HepG2 (cell line): ENCODE data around the gene FZD8. TPM values are rescaled to one million over a fixed set of nuclear protein-coding genes. Genes with fewer than 3 reads are reported as not detected.

Experiments used
- CCDC6 ChIP-seq: sonication (generic); formaldehyde crosslinking; IDR thresholded peaks from 2 replicates; pipeline ENCODE4 v1.8.1; 2022; ENCODE audit warnings: mild to moderate bottlenecking, missing genetic modification reagents, moderate library complexity
- DMAP1 ChIP-seq: IDR thresholded peaks from 2 replicates; pipeline ENCODE4 v1.6.1; 2016
- FOSL2 ChIP-seq: sonication (generic); formaldehyde crosslinking; IDR thresholded peaks from 2 replicates; pipeline ENCODE4 v1.4.0; 2020; ENCODE audit warnings: missing genetic modification reagents
- GABPA ChIP-seq, 2 experiments: IDR thresholded peaks; 2 replicates each; pipeline ENCODE4 v1.6.1; 2011 to 2016; ENCODE audit warnings: low read depth in 2 of 2, low read length in 1 of 2, missing biosample characterization in 1 of 2, missing genetic modification characterization in 1 of 2
- GATAD1 ChIP-seq: IDR thresholded peaks from 2 replicates; pipeline ENCODE4 v1.6.1; 2016; ENCODE audit warnings: missing genetic modification reagents, missing compliant biosample characterization
- HOXA3 ChIP-seq: sonication (generic); formaldehyde crosslinking; IDR thresholded peaks from 2 replicates; pipeline ENCODE4 v1.5.0; 2020; ENCODE audit warnings: missing genetic modification reagents
- KDM6A ChIP-seq: IDR thresholded peaks from 2 replicates; pipeline ENCODE4 v1.6.1; 2016; ENCODE audit warnings: low read depth
- MBD4 ChIP-seq: IDR thresholded peaks from 2 replicates; pipeline ENCODE4 v1.6.1; 2012; ENCODE audit warnings: low read length, inconsistent platforms, borderline replicate concordance
- NCOA1 ChIP-seq: sonication (generic); formaldehyde crosslinking; IDR thresholded peaks from 2 replicates; pipeline ENCODE4 v1.9.0; 2021; ENCODE audit warnings: missing genetic modification reagents
- NFE2L2 ChIP-seq: fragments of 150-350 bp; IDR thresholded peaks from 2 replicates; pipeline ENCODE4 v1.6.1; 2014; ENCODE audit warnings: low read length
- NR1H2 ChIP-seq: sonication (generic); formaldehyde crosslinking; IDR thresholded peaks from 2 replicates; pipeline ENCODE4 v1.8.1; 2022; ENCODE audit warnings: low read depth, missing genetic modification reagents, borderline replicate concordance
- TEAD2 ChIP-seq: sonication (generic); formaldehyde crosslinking; IDR thresholded peaks from 2 replicates; pipeline ENCODE4 v1.9.0; 2021; ENCODE audit warnings: missing genetic modification reagents
- ZBTB38 ChIP-seq: sonication (generic); formaldehyde crosslinking; IDR thresholded peaks from 2 replicates; pipeline ENCODE4 v1.5.1; 2020; ENCODE audit warnings: mild to moderate bottlenecking, missing genetic modification reagents
- ZNF136 ChIP-seq: sonication (generic); formaldehyde crosslinking; IDR thresholded peaks from 2 replicates; pipeline ENCODE4 v1.8.1; 2022; ENCODE audit warnings: low read depth, mild to moderate bottlenecking, moderate library complexity, missing genetic modification reagents
- ZNF230 ChIP-seq: sonication (generic); formaldehyde crosslinking; IDR thresholded peaks from 2 replicates; pipeline ENCODE4 v1.4.0; 2020; ENCODE audit warnings: mild to moderate bottlenecking, missing genetic modification reagents
- ZNF296 ChIP-seq: sonication (generic); formaldehyde crosslinking; conservative IDR thresholded peaks from 2 replicates; pipeline ENCODE4 v1.5.0; 2020; ENCODE audit warnings: mild to moderate bottlenecking, missing genetic modification reagents
- ZNF317 ChIP-seq: sonication (generic); formaldehyde crosslinking; IDR thresholded peaks from 2 replicates; pipeline ENCODE4 v1.5.0; 2020; ENCODE audit warnings: mild to moderate bottlenecking, missing genetic modification reagents
- ZNF670 ChIP-seq: sonication (generic); formaldehyde crosslinking; IDR thresholded peaks from 2 replicates; pipeline ENCODE4 v1.8.0; 2022; ENCODE audit warnings: mild to moderate bottlenecking, missing genetic modification reagents, borderline replicate concordance
- polyA plus RNA-seq, 8 experiments: library from polyadenylated mRNA; depleted of rRNA in 3 of 8; stranded (reverse) in 7 of 8; unstranded in 1 of 8; fragments of >200 nt; fragmentation: Illumina TruSeq in 4 of 8; extraction: Trizol in 4 of 8; gene quantifications; 2 replicates each; pipeline versions ENCODE4 v1.2.1 to v1.2.3, GENCODE V29; 2011 to 2016; ENCODE audit warnings: low read depth in 4 of 8, missing spikeins in 1 of 8, mixed read lengths in 1 of 8; ENCODE audit not compliant: insufficient read depth in 1 of 8
- total RNA-seq, 5 experiments: library from RNA; depleted of rRNA; stranded (reverse); fragments of >200 nt; fragmentation: Illumina TruSeq; extraction: Trizol; gene quantifications; 2 replicates each; pipeline ENCODE4 v1.2.3, GENCODE V29; 2016; ENCODE audit warnings: low read depth in 1 of 5
- TF ChIP-seq, protein P1 (sequence below): IDR thresholded peaks from 2 replicates; pipeline ENCODE4 v1.6.1; 2016; ENCODE audit warnings: low read depth, missing genetic modification reagents, missing compliant biosample characterization
- TF ChIP-seq, protein P2 (sequence below): sonication (generic); formaldehyde crosslinking; IDR thresholded peaks from 2 replicates; pipeline ENCODE4 v1.4.0; 2020; ENCODE audit warnings: low read depth, mild to moderate bottlenecking, missing genetic modification reagents
- TF ChIP-seq, protein P3 (sequence below): sonication (generic); formaldehyde crosslinking; IDR thresholded peaks from 2 replicates; pipeline ENCODE4 v1.4.0; 2020; ENCODE audit warnings: mild to moderate bottlenecking, low read depth, missing genetic modification reagents
- TF ChIP-seq, protein P4 (sequence below): sonication (generic); formaldehyde crosslinking; IDR thresholded peaks from 2 replicates; pipeline ENCODE4 v1.5.0; 2020; ENCODE audit warnings: mild to moderate bottlenecking, low read depth, missing genetic modification reagents, borderline replicate concordance
- TF ChIP-seq, protein P5 (sequence below): conservative IDR thresholded peaks from 2 replicates; pipeline ENCODE4 v1.6.1; 2018; ENCODE audit warnings: missing genetic modification reagents

The FZD8 gene
- total and polyA plus RNA-seq, 2 of the 13 experiments (the other 11 are each of a cell fraction or from before 2014, with no cell fraction given) = 0.05 to 0.07 TPM

DNA sequence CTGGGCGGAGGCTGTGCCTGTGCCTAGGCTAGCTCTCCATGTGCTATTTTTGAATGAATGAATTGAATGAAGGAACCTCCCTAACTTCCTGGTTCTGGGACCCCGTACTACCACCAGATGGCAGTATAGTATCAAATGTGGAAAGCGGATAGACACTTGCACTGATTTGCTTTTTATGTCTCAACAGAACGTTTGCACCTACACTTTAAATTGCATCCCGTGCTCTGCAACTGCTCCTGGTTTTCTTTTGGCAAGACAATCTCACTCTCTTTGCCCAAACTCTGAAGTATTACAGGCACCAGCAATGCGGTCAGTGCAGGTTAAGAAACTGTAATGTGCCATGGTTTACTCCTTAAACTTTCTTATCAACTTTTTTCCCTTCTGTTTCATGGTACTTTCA, 6.5 kb downstream of the FZD8 start (continued):
- TF ChIP-seq, protein P1, sequence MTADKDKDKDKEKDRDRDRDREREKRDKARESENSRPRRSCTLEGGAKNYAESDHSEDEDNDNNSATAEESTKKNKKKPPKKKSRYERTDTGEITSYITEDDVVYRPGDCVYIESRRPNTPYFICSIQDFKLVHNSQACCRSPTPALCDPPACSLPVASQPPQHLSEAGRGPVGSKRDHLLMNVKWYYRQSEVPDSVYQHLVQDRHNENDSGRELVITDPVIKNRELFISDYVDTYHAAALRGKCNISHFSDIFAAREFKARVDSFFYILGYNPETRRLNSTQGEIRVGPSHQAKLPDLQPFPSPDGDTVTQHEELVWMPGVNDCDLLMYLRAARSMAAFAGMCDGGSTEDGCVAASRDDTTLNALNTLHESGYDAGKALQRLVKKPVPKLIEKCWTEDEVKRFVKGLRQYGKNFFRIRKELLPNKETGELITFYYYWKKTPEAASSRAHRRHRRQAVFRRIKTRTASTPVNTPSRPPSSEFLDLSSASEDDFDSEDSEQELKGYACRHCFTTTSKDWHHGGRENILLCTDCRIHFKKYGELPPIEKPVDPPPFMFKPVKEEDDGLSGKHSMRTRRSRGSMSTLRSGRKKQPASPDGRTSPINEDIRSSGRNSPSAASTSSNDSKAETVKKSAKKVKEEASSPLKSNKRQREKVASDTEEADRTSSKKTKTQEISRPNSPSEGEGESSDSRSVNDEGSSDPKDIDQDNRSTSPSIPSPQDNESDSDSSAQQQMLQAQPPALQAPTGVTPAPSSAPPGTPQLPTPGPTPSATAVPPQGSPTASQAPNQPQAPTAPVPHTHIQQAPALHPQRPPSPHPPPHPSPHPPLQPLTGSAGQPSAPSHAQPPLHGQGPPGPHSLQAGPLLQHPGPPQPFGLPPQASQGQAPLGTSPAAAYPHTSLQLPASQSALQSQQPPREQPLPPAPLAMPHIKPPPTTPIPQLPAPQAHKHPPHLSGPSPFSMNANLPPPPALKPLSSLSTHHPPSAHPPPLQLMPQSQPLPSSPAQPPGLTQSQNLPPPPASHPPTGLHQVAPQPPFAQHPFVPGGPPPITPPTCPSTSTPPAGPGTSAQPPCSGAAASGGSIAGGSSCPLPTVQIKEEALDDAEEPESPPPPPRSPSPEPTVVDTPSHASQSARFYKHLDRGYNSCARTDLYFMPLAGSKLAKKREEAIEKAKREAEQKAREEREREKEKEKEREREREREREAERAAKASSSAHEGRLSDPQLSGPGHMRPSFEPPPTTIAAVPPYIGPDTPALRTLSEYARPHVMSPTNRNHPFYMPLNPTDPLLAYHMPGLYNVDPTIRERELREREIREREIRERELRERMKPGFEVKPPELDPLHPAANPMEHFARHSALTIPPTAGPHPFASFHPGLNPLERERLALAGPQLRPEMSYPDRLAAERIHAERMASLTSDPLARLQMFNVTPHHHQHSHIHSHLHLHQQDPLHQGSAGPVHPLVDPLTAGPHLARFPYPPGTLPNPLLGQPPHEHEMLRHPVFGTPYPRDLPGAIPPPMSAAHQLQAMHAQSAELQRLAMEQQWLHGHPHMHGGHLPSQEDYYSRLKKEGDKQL (CRISPR knock-in tag) = no peak
- TF ChIP-seq, protein P2, sequence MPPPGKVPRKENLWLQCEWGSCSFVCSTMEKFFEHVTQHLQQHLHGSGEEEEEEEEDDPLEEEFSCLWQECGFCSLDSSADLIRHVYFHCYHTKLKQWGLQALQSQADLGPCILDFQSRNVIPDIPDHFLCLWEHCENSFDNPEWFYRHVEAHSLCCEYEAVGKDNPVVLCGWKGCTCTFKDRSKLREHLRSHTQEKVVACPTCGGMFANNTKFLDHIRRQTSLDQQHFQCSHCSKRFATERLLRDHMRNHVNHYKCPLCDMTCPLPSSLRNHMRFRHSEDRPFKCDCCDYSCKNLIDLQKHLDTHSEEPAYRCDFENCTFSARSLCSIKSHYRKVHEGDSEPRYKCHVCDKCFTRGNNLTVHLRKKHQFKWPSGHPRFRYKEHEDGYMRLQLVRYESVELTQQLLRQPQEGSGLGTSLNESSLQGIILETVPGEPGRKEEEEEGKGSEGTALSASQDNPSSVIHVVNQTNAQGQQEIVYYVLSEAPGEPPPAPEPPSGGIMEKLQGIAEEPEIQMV (CRISPR knock-in tag) = no peak
- no peak for TF ChIP-seq ZNF230 (CRISPR knock-in tag)
- TF ChIP-seq NR1H2 (CRISPR knock-in tag) = no peak
- no peak for TF ChIP-seq GATAD1
- no peak for TF ChIP-seq MBD4
- TF ChIP-seq TEAD2 = no peak
- TF ChIP-seq ZNF317 (CRISPR knock-in tag) = no peak
- no peak for TF ChIP-seq HOXA3
- TF ChIP-seq FOSL2 = no peak
- no peak for TF ChIP-seq GABPA (IDR thresholded peaks at IDR 0.05; ENCODE audit: low read depth, low read length)
- no peak for TF ChIP-seq GABPA (CRISPR knock-in tag; IDR thresholded peaks at IDR 0.05; ENCODE audit: low read depth)
- TF ChIP-seq, protein P3, sequence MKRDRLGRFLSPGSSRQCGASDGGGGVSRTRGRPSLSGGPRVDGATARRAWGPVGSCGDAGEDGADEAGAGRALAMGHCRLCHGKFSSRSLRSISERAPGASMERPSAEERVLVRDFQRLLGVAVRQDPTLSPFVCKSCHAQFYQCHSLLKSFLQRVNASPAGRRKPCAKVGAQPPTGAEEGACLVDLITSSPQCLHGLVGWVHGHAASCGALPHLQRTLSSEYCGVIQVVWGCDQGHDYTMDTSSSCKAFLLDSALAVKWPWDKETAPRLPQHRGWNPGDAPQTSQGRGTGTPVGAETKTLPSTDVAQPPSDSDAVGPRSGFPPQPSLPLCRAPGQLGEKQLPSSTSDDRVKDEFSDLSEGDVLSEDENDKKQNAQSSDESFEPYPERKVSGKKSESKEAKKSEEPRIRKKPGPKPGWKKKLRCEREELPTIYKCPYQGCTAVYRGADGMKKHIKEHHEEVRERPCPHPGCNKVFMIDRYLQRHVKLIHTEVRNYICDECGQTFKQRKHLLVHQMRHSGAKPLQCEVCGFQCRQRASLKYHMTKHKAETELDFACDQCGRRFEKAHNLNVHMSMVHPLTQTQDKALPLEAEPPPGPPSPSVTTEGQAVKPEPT (CRISPR knock-in tag) = no peak
- no peak for TF ChIP-seq NCOA1 (CRISPR knock-in tag)
- TF ChIP-seq CCDC6 (CRISPR knock-in tag) = no peak
- no peak for TF ChIP-seq KDM6A (CRISPR knock-in tag)
- TF ChIP-seq NFE2L2 = no peak
- no peak for TF ChIP-seq ZNF136 (CRISPR knock-in tag)
- TF ChIP-seq ZBTB38 (CRISPR knock-in tag) = no peak
- TF ChIP-seq ZNF296 (CRISPR knock-in tag) = no peak
- TF ChIP-seq, protein P4, sequence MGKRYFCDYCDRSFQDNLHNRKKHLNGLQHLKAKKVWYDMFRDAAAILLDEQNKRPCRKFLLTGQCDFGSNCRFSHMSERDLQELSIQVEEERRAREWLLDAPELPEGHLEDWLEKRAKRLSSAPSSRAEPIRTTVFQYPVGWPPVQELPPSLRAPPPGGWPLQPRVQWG = no peak
- TF ChIP-seq, protein P5, sequence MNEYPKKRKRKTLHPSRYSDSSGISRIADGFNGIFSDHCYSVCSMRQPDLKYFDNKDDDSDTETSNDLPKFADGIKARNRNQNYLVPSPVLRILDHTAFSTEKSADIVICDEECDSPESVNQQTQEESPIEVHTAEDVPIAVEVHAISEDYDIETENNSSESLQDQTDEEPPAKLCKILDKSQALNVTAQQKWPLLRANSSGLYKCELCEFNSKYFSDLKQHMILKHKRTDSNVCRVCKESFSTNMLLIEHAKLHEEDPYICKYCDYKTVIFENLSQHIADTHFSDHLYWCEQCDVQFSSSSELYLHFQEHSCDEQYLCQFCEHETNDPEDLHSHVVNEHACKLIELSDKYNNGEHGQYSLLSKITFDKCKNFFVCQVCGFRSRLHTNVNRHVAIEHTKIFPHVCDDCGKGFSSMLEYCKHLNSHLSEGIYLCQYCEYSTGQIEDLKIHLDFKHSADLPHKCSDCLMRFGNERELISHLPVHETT (CRISPR knock-in tag) = no peak
- no peak for TF ChIP-seq ZNF670 (CRISPR knock-in tag)
- no peak for TF ChIP-seq DMAP1 (CRISPR knock-in tag)
